Measurements from ENCODE around the gene BRINP2.
A peak's percentile ranks its signal among the peaks of the same experiment; 100 is the strongest.

The BRINP2 gene

DNA sequence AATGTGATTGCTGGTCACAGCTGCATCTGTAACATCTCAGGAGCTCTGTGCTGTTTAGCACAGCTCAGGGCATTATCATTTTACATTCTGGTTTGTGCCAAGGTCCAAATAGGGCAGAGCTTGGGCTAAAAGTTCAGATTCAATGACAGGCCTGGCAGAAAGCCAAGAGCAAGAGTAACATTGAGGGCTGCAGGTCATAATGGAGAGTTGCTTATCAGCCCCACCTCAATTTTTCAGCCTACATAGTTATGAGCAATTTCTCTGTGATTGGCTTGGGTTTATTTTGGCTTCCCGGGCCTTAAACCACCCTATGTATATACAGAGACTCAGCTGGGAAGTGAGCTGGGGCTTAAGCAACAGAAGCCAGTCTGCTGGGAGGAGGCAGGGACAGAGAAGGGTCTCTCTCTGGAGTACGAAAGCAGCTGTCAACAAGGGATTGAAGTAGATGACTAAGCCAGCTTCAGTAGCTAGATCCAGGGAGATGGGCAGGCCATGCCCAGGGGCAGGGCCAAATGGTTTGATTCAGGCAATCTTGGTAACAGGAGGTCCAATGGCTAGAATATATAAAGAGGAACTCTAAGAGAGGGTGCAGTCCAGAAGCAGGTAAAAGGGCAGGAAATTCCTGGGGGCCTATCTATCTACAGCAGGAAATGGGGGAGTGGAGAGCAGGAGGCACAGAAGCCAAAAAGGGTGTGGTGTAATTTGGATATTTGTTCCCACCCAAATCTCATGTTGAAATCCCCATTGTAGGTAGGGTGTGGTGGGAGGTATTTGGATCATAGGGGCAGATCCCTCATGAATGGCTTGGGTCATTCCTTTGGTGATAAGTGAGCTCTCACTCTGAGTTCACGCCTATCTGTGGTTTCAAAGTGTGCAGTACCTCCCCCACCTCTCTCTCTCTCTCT is 49.0 kb downstream of the BRINP2 start:
- H3K27ac ChIP-seq: no peak overlapping the region
- TF ChIP-seq, protein P1, sequence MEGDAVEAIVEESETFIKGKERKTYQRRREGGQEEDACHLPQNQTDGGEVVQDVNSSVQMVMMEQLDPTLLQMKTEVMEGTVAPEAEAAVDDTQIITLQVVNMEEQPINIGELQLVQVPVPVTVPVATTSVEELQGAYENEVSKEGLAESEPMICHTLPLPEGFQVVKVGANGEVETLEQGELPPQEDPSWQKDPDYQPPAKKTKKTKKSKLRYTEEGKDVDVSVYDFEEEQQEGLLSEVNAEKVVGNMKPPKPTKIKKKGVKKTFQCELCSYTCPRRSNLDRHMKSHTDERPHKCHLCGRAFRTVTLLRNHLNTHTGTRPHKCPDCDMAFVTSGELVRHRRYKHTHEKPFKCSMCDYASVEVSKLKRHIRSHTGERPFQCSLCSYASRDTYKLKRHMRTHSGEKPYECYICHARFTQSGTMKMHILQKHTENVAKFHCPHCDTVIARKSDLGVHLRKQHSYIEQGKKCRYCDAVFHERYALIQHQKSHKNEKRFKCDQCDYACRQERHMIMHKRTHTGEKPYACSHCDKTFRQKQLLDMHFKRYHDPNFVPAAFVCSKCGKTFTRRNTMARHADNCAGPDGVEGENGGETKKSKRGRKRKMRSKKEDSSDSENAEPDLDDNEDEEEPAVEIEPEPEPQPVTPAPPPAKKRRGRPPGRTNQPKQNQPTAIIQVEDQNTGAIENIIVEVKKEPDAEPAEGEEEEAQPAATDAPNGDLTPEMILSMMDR (IDR thresholded peaks at IDR 0.05): no peak
- no peak for TF ChIP-seq ZFX (IDR thresholded peaks at IDR 0.05; ENCODE audit: borderline replicate concordance)

DNA sequence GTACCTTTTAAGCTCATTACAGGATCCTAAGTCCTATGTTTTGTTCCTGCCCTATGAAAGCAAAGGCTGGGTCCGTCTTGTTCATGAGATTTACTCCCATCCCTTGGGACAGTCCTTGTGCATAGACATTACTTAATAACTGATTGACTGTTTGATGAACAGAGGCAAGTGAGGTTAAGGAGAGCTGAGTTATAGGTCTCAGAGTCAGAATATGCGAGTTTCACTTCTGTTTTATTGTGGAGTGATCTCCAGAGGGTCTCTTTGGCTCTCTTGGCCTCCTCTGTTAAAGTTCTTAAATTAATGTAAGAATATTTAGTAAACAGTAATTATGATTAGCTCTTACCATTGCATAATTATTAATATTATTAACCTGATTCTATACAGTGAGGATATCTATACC is 52.6 kb downstream of the BRINP2 start:
- no peak for TF ChIP-seq ZFX (IDR thresholded peaks at IDR 0.05; ENCODE audit: borderline replicate concordance)
- TF ChIP-seq, protein P1 (IDR thresholded peaks at IDR 0.05): no peak

DNA sequence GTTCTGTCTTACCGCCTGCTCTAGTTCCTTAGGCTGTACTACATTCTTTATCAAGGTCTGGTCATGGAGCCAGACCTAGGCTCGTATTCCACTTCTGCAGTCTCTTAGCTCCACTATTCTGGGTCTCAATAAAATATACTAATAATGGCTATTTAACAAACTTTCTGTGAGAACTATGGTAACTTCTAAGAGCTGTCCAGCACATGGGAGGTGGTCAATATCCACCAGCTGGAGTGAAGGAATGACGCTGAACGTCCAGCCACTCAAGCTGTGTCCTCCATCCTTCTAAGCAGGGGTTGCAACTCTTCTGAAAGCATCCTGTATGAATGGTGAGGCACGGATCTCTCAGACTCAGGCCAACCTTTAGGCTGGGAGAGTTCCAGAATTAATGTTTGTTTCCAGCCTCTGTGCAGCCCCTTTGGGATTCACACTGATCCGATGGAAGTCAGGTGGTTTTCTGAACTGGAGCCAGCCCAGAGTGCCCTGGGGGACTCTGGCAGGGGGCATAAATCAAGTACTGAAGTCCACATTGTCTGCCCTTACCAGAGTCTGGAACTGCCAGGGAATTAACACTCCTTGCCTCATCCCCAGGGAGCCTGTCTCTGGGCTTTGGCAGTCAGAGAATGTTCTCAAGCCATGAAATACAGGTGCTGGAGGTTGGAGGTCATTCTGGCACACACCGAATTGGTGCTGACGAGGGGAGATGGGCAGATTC is 57.4 kb downstream of the BRINP2 start:
- TF ChIP-seq, protein P1 (IDR thresholded peaks at IDR 0.05): no peak
- no peak for TF ChIP-seq ZFX (IDR thresholded peaks at IDR 0.05; ENCODE audit: borderline replicate concordance)
- H3K27ac ChIP-seq: no peak overlapping the region

More for the DNA sequence above, 52.6 kb downstream of the BRINP2 start:
- H3K27ac ChIP-seq: no peak overlapping the region

DNA sequence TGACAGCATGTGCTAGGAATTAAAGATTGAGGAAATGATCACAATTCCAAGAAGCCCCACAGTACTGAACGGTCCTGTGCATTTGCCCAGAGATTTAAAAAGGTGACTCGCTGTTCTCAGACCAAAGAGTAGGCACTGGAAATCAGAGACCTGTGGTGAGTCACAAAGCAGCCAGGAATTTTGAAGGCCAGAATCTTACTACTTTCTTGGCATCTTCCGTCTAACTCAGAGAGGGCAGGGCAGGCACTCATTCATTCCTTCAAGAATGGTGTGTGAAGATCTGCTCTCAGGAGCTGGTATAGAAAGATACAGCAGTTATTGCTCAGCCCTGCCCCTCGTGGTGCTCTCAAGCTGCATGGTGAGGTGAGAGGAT is 57.9 kb downstream of the BRINP2 start:
- TF ChIP-seq, protein P1 (IDR thresholded peaks at IDR 0.05): peak; percentile 16; the same call in 1 of the 2 replicates
- TF ChIP-seq ZFX (IDR thresholded peaks at IDR 0.05; ENCODE audit: borderline replicate concordance): no peak
- H3K27ac ChIP-seq: no peak overlapping the region

DNA sequence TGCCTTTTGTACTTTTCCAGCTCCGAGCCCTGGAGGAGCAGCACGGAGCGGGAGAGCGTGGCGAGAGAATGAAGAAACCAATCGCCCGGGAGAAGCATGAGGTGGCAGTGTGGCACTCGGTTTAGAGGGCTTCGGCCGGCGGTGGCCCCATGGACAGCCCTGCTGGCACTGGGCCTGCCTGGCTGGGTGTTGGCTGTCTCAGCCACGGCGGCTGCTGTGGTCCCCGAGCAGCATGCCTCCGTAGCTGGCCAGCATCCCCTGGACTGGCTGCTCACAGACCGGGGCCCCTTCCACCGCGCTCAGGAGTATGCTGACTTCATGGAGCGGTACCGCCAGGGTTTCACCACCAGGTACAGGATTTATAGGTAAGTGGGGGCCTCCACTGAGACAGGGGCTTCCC is 59.0 kb downstream of the BRINP2 start:
- no peak for TF ChIP-seq ZFX (IDR thresholded peaks at IDR 0.05; ENCODE audit: borderline replicate concordance)
- TF ChIP-seq, protein P1 (IDR thresholded peaks at IDR 0.05): no peak

DNA sequence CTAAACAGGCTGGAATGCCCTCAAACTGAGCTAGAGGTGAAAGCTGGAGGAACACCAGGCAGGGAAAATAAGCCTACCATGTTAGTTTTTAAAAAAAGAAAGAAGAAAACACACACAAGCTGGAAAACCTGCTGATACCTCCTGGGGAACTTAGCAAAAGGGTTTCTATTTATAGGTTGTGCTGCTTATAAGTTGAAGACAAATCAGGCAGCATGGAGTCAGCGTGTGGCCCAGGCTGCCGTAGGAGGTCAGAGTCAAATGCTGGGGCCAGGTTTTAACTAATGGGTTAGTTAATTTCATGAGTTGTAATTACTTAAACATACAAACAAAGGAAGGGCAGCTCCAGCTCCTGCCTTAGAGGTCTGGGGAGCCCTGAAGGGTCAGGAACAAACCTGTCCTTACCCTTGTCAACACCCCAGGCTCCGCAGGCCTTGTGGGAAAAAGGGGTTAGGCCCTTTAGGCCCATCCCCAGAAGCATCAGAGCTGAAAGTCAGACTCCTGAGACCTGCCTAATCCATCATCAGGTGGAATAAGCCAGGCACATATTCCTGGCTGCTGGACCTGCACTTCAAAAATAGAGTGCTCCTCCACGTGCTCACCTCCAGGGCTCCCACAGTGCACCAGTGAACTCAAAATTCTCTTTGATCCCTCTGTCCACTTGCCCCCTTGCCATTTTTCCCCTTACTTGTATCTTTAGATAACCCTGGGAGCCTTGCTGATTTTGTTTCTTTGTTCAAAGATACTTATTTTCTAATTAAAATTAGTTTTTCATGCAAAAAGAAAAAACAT is 59.7 kb downstream of the BRINP2 start:
- no peak for TF ChIP-seq ZFX (IDR thresholded peaks at IDR 0.05; ENCODE audit: borderline replicate concordance)
- TF ChIP-seq, protein P1 (IDR thresholded peaks at IDR 0.05): no peak

More for the DNA sequence above, 59.0 kb downstream of the BRINP2 start:
- no peak overlapping the region for H3K27ac ChIP-seq

More for the DNA sequence above, 59.7 kb downstream of the BRINP2 start:
- H3K27ac ChIP-seq: no peak overlapping the region

Measured in 22Rv1 (cell line).